Neural progenitor cell (in vitro differentiated cells): Measurements from ENCODE around the gene TNFRSF21.
"Not testable (repeated sequence)": the region's sequence is repeated elsewhere in the genome, so short reads cannot be mapped to it uniquely, and the experiment has no call there.

Experiments used
- CTCF ChIP-seq: fragments of 200-600 bp; sonication (generic); IDR thresholded peaks from 2 replicates; pipeline ENCODE4 v1.5.1; 2017; ENCODE audit warnings: antibody characterized with exemption, mild to moderate bottlenecking
- EZH2phosphoT487 ChIP-seq: fragments of 200-600 bp; sonication (generic); IDR thresholded peaks from 2 replicates; pipeline ENCODE4 v1.6.1; 2017; ENCODE audit warnings: antibody characterized with exemption

GRCh38 chr6:47328139-47328538 lies 18.4 kb upstream of the TNFRSF21 start:
- TF ChIP-seq CTCF, EZH2phosphoT487: not testable (repeated sequence)
